SK-N-SH (cell line): ENCODE measurements around the gene HDAC4. TPM values are rescaled to one million over a fixed set of nuclear protein-coding genes. Genes with fewer than 3 reads are reported as not detected.

Experiments
- CTCF ChIA-PET: fragments of 300-600, 350-600 bp; formaldehyde crosslinking; extraction: SDS; loops from one replicate; lab custom pipeline; 2021; lab: Yijun Ruan, JAX
- POLR2A ChIA-PET: fragments of 350-600 bp; sonication (Branson Sonifier 250); formaldehyde crosslinking; extraction: SDS; loops from one replicate; lab custom pipeline; 2020; ENCODE audit warnings: antibody characterized with exemption, inconsistent platforms; lab: Yijun Ruan, JAX
- DNase-seq: peaks from one replicate; pipeline ENCODE4 v3.0.0; 2012
- H2AFZ ChIP-seq: fragments of 200-600 bp; sonication (generic); 2 replicates; pipeline ENCODE4 v1.8.1; 2016; ENCODE audit warnings: antibody characterized with exemption, mild to moderate bottlenecking, low read depth
- H3F3A ChIP-seq: fragments of 200-600 bp; sonication (generic); replicated peaks from 2 replicates; pipeline ENCODE3; 2016; ENCODE audit warnings: antibody characterized with exemption, mild to moderate bottlenecking; ENCODE audit not compliant: insufficient read depth
- H3K27ac ChIP-seq, 2 experiments: fragments of 200-500 bp in 1 of 2; fragments of 200-600 bp in 1 of 2; sonication (Bioruptor generic) in 1 of 2; sonication (generic), shearing (Covaris generic) in 1 of 2; 2 replicates each; pipeline versions ENCODE4 v1.5.1 to v1.6.1; 2014 to 2016; ENCODE audit warnings: low read depth in 2 of 2, inconsistent platforms in 1 of 2, low read length in 1 of 2, mild to moderate bottlenecking in 1 of 2, mixed read lengths in 1 of 2
- H3K27me3 ChIP-seq: fragments of 200-600 bp; sonication (generic), shearing (Covaris generic); 2 replicates; pipeline ENCODE4 v1.6.1; 2016; ENCODE audit warnings: mixed run types; ENCODE audit not compliant: insufficient read depth
- H3K36me3 ChIP-seq, 2 experiments: fragments of 200-500 bp in 1 of 2; fragments of 200-600 bp in 1 of 2; sonication (Bioruptor generic) in 1 of 2; sonication (generic) in 1 of 2; replicated peaks in 1 of 2; 2 replicates each; pipeline versions ENCODE3 to v1.5.1; 2014 to 2016; ENCODE audit warnings: low read length in 1 of 2, mild to moderate bottlenecking in 1 of 2; ENCODE audit not compliant: insufficient read depth in 2 of 2, control insufficient read depth in 1 of 2
- H3K4me1 ChIP-seq, 2 experiments: fragments of 200-500 bp in 1 of 2; fragments of 200-600 bp in 1 of 2; sonication (Bioruptor generic) in 1 of 2; sonication (generic), shearing (Covaris generic) in 1 of 2; 2 replicates each; pipeline versions ENCODE4 v1.5.1 to v1.6.1; 2014 to 2016; ENCODE audit warnings: low read depth in 1 of 2, low read length in 1 of 2, mixed run types in 1 of 2; ENCODE audit not compliant: insufficient read depth in 2 of 2, control insufficient read depth in 1 of 2
- H3K4me2 ChIP-seq: fragments of 200-600 bp; sonication (generic), shearing (Covaris generic); 2 replicates; pipeline ENCODE4 v1.6.1; 2017; ENCODE audit warnings: mixed run types
- H3K4me3 ChIP-seq, 2 experiments: fragments of 200-500 bp in 1 of 2; fragments of 200-600 bp in 1 of 2; sonication (Bioruptor generic) in 1 of 2; sonication (generic), shearing (Covaris generic) in 1 of 2; 2 replicates each; pipeline versions ENCODE4 v1.5.1 to v1.8.1; 2014 to 2016; ENCODE audit warnings: low read depth in 2 of 2, inconsistent platforms in 1 of 2, low read length in 1 of 2, mild to moderate bottlenecking in 1 of 2, mixed read lengths in 1 of 2, moderate library complexity in 1 of 2
- H3K79me2 ChIP-seq: fragments of 200-600 bp; sonication (generic); 2 replicates; pipeline ENCODE4 v1.8.1; 2017; ENCODE audit warnings: mild to moderate bottlenecking; ENCODE audit not compliant: insufficient read depth
- H3K9ac ChIP-seq: fragments of 200-600 bp; sonication (generic); 2 replicates; pipeline ENCODE4 v1.6.1; 2017; ENCODE audit warnings: mixed run types
- H3K9me2 ChIP-seq: fragments of 200-600 bp; sonication (generic); 2 replicates; pipeline ENCODE4 v1.6.1; 2017; ENCODE audit warnings: mixed run types
- H3K9me3 ChIP-seq: fragments of 200-600 bp; sonication (generic); 2 replicates; pipeline ENCODE4 v1.6.1; 2017; ENCODE audit warnings: mixed run types, mild to moderate bottlenecking, moderate library complexity
- H4K20me1 ChIP-seq: fragments of 200-600 bp; sonication (generic); 2 replicates; pipeline ENCODE4 v1.6.1; 2017; ENCODE audit warnings: mild to moderate bottlenecking, mixed run types; ENCODE audit not compliant: insufficient read depth
- CHD2 ChIP-seq: fragments of 150-350 bp; IDR thresholded peaks from 2 replicates; pipeline ENCODE4 v1.6.1; 2018; ENCODE audit warnings: low read length; ENCODE audit not compliant: partially characterized antibody
- ELF1 ChIP-seq: IDR thresholded peaks from 2 replicates; pipeline ENCODE4 v1.4.0; 2012
- EP300 ChIP-seq, 2 experiments: IDR thresholded peaks; 2 replicates each; pipeline versions ENCODE4 v1.4.0 to v1.6.1; 2012; ENCODE audit warnings: borderline replicate concordance in 1 of 2, low read depth in 1 of 2, low read length in 1 of 2
- FOSL2 ChIP-seq: IDR thresholded peaks from 2 replicates; pipeline ENCODE4 v1.4.0; 2012; ENCODE audit warnings: low read depth, mild to moderate bottlenecking, moderate library complexity, borderline replicate concordance
- FOXJ3 ChIP-seq: sonication (generic); formaldehyde crosslinking; IDR thresholded peaks from 2 replicates; pipeline ENCODE4 v1.5.1; 2020; ENCODE audit warnings: mild to moderate bottlenecking, missing genetic modification reagents
- FOXM1 ChIP-seq: IDR thresholded peaks from 2 replicates; pipeline ENCODE4 v1.4.0; 2012; ENCODE audit warnings: low read depth, mild to moderate bottlenecking
- GATA2 ChIP-seq: sonication (generic); formaldehyde crosslinking; IDR thresholded peaks from 2 replicates; pipeline ENCODE4 v1.5.0; 2020; ENCODE audit warnings: mild to moderate bottlenecking, missing genetic modification reagents
- JUND ChIP-seq: IDR thresholded peaks from 2 replicates; pipeline ENCODE4 v1.4.0; 2012
- MAX ChIP-seq: IDR thresholded peaks from 2 replicates; pipeline ENCODE4 v1.4.0; 2012; ENCODE audit warnings: low read depth
- MXI1 ChIP-seq: IDR thresholded peaks from 2 replicates; pipeline ENCODE4 v1.6.1; 2012; ENCODE audit warnings: mild to moderate bottlenecking, low read depth, low read length, improper control_type of control experiment
- PBX3 ChIP-seq: IDR thresholded peaks from 2 replicates; pipeline ENCODE4; 2012
- RAD21 ChIP-seq: IDR thresholded peaks from 2 replicates; pipeline ENCODE4 v1.6.1; 2012; ENCODE audit warnings: mild to moderate bottlenecking, low read length
- RCOR1 ChIP-seq: fragments of 150-350 bp; IDR thresholded peaks from 2 replicates; pipeline ENCODE4 v1.6.1; 2017; ENCODE audit warnings: antibody characterized with exemption, low read length
- SMC3 ChIP-seq: IDR thresholded peaks from 2 replicates; pipeline ENCODE4 v1.6.1; 2012; ENCODE audit warnings: low read depth, low read length, improper control_type of control experiment
- TCF12 ChIP-seq: IDR thresholded peaks from 2 replicates; pipeline ENCODE4 v1.4.0; 2012
- USF1 ChIP-seq: IDR thresholded peaks from 2 replicates; pipeline ENCODE4 v1.4.0; 2012; ENCODE audit warnings: low read depth, borderline replicate concordance
- WGBS: methylation state at CpG from one replicate; pipeline ENCODE4 v1.1.6; 2017; ENCODE audit warnings: low lambda C conversion rate; 5-methylcytosine and 5-hydroxymethylcytosine counted together
- polyA plus RNA-seq, 3 experiments: library from polyadenylated mRNA; depleted of rRNA; stranded (reverse); fragments of >200 nt; gene quantifications; 2 replicates each; pipeline ENCODE4 v1.2.3, GENCODE V29; 2012
- TF ChIP-seq, protein P1 (sequence below): fragments of 200-600 bp; sonication (generic); IDR thresholded peaks from 2 replicates; pipeline ENCODE4 v1.6.1; 2017; ENCODE audit warnings: antibody characterized with exemption, mild to moderate bottlenecking, moderate library complexity

The HDAC4 gene
- polyA plus RNA-seq, 1 of the 3 experiments (the other 2 are of a cell fraction), result 5.5 TPM

DNA sequence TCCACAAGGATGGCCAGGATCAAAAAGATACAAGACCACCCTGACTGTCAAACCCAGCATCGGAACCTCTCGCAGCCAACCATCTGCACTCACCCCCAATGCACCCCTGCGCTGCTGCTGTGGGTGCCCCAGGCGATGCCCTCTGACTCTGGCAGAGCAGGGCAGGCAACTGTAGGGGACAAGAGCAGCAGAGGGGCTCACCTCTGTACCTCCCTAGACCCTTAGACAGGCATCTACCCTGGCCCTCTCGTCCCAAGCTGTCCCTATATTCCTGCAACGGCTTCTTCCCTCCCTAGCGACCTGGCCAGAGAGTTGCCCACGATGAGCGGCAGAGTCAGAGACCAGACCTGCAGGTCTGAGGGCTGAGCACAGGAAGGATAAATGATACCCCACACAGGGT, 128.2 kb downstream of the HDAC4 start (continued):
- TF ChIP-seq ELF1, result no peak
- no peak for TF ChIP-seq GATA2 (CRISPR knock-in tag)
- no peak for TF ChIP-seq TCF12
- TF ChIP-seq, all 33 proteins: peak for 0

DNA sequence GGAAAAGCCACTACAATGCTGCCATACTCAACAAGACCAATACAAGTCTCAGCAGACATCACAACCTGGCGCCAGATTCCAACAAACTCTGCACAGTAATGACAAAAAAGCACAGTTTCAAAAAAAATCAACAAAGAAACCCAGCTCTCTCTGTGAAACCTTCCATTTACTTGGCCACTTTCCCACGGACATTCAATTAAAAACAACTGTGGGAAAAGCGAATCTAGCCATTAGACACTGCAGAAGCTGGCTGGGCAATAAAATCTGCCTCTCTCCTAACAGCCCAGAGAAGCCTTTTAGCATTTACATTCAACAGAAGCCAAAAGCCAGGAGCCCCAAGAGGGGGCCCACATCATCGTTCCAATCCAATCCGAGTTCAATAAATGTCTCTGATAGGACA, 128.9 kb downstream of the HDAC4 start:
- POLR2A ChIA-PET, result interaction anchor here (0.5 kb wide), 1 partner anchor 613 kb away, joined by 3 read pairs; no protein-coding TSS in a partner anchor
- Histone ChIP-seq H2AFZ (no peak overlapping the region), H3K36me3 (no peaks in the 10 kb centered on the region), H3K4me3 (no peak overlapping the region), H3K27ac (peak overlapping the region; percentile 22 to 100; a peak in 3 of 4 replicates), H3K9me3 (no peaks in the 10 kb centered on the region), H3K79me2 (peaks cover 9% of the 10 kb centered on the region; the same call in 1 of the 2 replicates), H3K4me2 (no peak overlapping the region), H3F3A (no peaks in the 10 kb centered on the region)
- TF ChIP-seq RCOR1, result peak; percentile 72; the same call in 1 of the 2 replicates
- no peak; the same call in 1 of the 2 replicates for TF ChIP-seq RAD21
- no peak; a peak in 1 of 4 replicates for TF ChIP-seq EP300 (IDR thresholded peaks at IDR 0.05; ENCODE audit: borderline replicate concordance in 1 of 2, low read depth in 1 of 2, low read length in 1 of 2)
- TF ChIP-seq MXI1, result 0 out of 2 replicates have a peak, but pooled peaks have one; percentile 15
- peak; percentile 36 for TF ChIP-seq CHD2
- TF ChIP-seq, all 33 proteins: peak for 3
- Histone ChIP-seq H3K9ac (no peak overlapping the region), H4K20me1 (no peaks in the 10 kb centered on the region), H3K4me1 (peaks cover 28 to 82% of the 10 kb centered on the region in 2 experiments; a peak in 3 of 4 replicates), H3K9me2 (no peaks in the 10 kb centered on the region), H3K27me3 (no peaks in the 10 kb centered on the region)
- DNase-seq, result no peak
- CTCF ChIA-PET, result interaction anchor here (1.0 to 2.3 kb wide), 4 partner anchors 32 to 128 kb away, joined by 3 to 8 read pairs (median 3); no protein-coding TSS in a partner anchor
- WGBS, result 55% methylated on average over 5 of the region's 5 CpGs

DNA sequence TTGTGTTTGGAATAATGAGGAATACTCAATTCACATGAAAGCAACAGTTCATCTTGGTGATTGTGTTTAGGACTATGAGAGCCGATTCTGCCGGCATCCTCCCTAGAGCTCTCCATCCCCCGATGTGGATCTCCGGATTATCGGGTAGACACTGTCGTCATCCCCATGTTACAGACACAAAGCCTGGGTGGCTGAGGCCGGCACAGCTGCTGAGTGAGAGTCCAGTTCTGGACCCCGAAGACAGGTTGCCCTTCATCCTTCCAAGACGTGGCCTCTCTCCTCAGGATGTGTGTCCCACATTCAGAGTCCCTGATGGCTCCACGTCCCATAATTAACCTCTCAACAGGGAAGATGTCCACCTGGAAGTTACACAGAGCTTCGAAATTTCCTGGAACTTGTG, 129.3 kb downstream of the HDAC4 start:
- peaks cover 28 to 84% of the 10 kb centered on the region in 2 experiments; a peak in 3 of 4 replicates for H3K4me1 ChIP-seq
- no peaks in the 10 kb centered on the region for H4K20me1 ChIP-seq
- TF ChIP-seq, protein P1, sequence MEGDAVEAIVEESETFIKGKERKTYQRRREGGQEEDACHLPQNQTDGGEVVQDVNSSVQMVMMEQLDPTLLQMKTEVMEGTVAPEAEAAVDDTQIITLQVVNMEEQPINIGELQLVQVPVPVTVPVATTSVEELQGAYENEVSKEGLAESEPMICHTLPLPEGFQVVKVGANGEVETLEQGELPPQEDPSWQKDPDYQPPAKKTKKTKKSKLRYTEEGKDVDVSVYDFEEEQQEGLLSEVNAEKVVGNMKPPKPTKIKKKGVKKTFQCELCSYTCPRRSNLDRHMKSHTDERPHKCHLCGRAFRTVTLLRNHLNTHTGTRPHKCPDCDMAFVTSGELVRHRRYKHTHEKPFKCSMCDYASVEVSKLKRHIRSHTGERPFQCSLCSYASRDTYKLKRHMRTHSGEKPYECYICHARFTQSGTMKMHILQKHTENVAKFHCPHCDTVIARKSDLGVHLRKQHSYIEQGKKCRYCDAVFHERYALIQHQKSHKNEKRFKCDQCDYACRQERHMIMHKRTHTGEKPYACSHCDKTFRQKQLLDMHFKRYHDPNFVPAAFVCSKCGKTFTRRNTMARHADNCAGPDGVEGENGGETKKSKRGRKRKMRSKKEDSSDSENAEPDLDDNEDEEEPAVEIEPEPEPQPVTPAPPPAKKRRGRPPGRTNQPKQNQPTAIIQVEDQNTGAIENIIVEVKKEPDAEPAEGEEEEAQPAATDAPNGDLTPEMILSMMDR, result no peak
- no peak for TF ChIP-seq JUND
- TF ChIP-seq EP300 (IDR thresholded peaks at IDR 0.05; ENCODE audit: borderline replicate concordance in 1 of 2, low read depth in 1 of 2, low read length in 1 of 2), result no peak
- no peak for TF ChIP-seq FOXM1
- TF ChIP-seq FOSL2, result no peak
- no peak for TF ChIP-seq RAD21
- TF ChIP-seq MAX, result no peak
- TF ChIP-seq FOXJ3, result no peak
- TF ChIP-seq PBX3, result no peak
- no peak for TF ChIP-seq CHD2
- TF ChIP-seq USF1, result no peak
- TF ChIP-seq SMC3, result no peak
- WGBS, result 83% methylated on average over 11 of the region's 11 CpGs
- H2AFZ ChIP-seq, result no peak overlapping the region
- H3K36me3 ChIP-seq, result no peaks in the 10 kb centered on the region
- DNase-seq, result no peak
- no peak overlapping the region for H3K4me3 ChIP-seq
- peak overlapping the region; percentile 22 to 100; a peak in 3 of 4 replicates for H3K27ac ChIP-seq
- peaks cover 13% of the 10 kb centered on the region; the same call in 1 of the 2 replicates for H3K79me2 ChIP-seq
- no peak overlapping the region for H3K9ac ChIP-seq
- no peak overlapping the region for H3K4me2 ChIP-seq
- ChIA-PET CTCF (interaction anchor here (1.4 to 2.3 kb wide), 2 partner anchors 31 to 43 kb away, joined by 3 to 8 read pairs; no protein-coding TSS in a partner anchor), POLR2A (interaction anchor here (0.5 kb wide), 1 partner anchor 612 kb away, joined by 3 read pairs; no protein-coding TSS in a partner anchor)
- no peaks in the 10 kb centered on the region for H3K27me3 ChIP-seq
- no peaks in the 10 kb centered on the region for H3F3A ChIP-seq
- no peaks in the 10 kb centered on the region for H3K9me3 ChIP-seq
- H3K9me2 ChIP-seq, result no peaks in the 10 kb centered on the region
